Umbilical cord (tissue), 1 donor: ENCODE data around the gene KIF18A. TPM values are rescaled to one million over a fixed set of nuclear protein-coding genes. Genes with fewer than 3 reads are reported as not detected.

Source experiments
- total RNA-seq: library from RNA; depleted of rRNA; stranded (reverse); fragments of >200 nt; gene quantifications from one replicate; pipeline ENCODE4 v1.2.3, GENCODE V29; 2014; ENCODE audit warnings: low replicate concordance; ENCODE audit not compliant: insufficient read depth

The KIF18A gene
- total RNA-seq, 1 donor from 2014 or later: 17.6 TPM

Other genes starting within 250 kb of the KIF18A start
- 41.9 TPM for gene METTL15, start 232 bp upstream of the KIF18A start, total RNA-seq